NCI-H2196 treated with DMSO at 0.1 percent for 48 hours (cell line): ENCODE data around the gene MUC6.

Experiments
- DNase-seq: peaks from one replicate; lab custom pipeline; 2025; ENCODE audit not compliant: unreplicated experiment; lab: John Stamatoyannopoulos, UW

Gene MUC6

GRCh38 chr11:1036303-1036923 is at the start of gene MUC6:
Gene MUC6 (minus strand): TSS chr11:1036718. CDS start chr11:1036655, 63 bp downstream.
- DNase-seq, result no peak

DNA sequence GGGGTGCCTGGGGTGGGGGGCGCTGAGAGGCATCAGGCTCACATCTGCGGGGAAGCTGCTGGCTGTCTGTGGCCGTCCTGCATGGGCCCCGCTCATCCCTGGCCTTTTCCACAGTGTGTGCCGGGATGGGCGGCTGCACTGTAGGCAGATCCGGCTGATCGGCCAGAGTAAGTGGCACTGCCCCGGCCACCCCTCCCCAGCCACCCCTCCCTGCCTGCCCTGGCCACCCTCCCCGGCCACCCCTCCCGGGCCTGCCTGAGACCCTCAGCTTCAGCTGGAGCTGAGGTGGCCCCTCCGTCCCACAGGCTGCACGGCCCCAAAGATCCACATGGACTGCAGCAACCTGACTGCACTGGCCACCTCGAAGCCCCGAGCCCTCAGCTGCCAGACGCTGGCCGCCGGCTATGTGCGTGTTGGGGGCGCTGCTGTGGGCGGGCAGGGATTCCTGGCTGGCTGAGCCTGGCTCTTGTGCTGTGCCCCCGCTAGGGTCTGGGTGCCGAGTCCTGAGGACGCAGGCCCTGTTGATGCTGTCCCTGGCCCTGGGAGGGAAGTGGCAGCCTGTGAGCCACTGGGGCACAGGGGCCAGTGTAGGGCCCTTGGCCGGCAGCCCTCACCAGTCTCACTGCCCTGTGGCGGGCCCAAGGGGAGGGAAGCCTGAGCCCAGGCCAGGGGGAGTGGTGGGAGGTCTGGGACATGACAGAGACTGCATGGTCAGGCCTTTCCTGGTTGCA is 49.1 kb upstream of the MUC6 start:
- no peak for DNase-seq

GRCh38 chr11:1084561-1085439 is 48.3 kb upstream of the MUC6 start:
- DNase-seq, result no peak

DNA sequence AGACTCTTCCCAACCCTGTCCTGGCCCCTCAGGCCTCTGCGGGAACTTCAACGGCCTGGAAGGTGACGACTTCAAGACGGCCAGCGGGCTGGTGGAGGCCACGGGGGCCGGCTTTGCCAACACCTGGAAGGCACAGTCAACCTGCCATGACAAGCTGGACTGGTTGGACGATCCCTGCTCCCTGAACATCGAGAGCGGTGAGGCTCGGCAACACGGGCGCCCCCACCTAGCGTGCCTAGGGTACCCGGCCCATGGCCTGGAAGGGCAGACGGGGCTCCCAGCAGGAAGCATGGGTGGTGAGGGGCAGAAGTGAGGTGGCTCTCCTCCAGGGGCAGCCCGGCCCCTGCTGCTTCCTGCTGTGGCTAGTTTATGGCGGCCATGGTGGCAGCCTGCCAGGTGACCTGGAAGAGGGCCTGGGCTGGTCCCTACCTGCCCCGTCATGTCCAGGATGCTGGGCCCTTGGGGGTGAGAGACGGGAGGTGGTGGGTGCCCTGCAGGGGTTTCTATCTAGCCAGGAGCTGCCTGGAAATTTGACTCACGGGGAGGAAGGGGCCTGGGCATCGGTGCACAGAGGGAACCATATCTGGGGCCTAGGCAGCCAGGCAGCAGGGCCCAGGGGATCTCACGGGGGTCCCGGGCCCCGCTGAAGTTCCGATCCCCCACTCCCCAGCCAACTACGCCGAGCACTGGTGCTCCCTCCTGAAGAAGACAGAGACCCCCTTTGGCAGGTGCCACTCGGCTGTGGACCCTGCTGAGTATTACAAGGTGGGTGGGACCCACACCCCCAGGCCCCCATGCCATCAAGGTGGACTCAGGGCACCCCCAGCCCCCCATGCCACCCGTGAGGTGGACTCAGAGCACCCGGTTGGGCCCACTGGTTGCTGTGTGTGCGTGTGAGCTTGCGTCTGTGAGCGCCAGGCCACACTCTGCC is 47.4 kb upstream of the MUC6 start:
- no peak for DNase-seq

GRCh38 chr11:1082728-1083620 is 46.5 kb upstream of the MUC6 start:
- DNase-seq, result no peak

GRCh38 chr11:1082346-1082727 is 45.8 kb upstream of the MUC6 start:
- no peak for DNase-seq

DNA sequence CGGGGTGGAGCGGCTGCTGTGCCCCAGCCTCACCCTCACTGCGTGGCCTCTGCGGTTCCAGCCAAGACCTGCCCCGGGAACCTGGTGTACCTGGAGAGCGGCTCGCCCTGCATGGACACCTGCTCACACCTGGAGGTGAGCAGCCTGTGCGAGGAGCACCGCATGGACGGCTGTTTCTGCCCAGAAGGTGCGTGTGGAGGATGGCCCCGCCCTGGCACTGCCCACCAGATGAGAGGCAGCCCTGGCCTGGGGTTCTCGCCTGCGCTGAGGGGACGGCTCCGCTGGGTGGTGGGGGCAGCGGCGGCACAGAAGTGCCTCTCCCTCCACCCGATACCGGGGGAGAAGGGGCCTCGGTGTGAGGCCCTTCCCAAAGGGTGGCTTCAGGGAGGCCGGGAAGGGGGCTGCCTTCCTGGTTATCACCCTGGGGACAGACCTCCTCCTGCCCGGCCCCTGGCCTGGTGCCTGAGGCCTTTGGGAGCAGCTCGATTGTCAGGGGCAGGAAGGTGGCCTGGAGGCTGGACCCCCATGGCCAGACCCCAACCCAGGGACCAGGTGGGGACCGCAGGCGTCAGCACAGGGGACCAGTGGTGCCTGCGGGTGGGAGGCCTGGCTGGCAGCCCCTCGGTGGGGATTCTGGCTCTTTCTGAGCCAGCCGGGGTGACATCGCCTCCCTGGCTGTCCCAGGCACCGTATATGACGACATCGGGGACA is 45.2 kb upstream of the MUC6 start:
- DNase-seq, result no peak

DNA sequence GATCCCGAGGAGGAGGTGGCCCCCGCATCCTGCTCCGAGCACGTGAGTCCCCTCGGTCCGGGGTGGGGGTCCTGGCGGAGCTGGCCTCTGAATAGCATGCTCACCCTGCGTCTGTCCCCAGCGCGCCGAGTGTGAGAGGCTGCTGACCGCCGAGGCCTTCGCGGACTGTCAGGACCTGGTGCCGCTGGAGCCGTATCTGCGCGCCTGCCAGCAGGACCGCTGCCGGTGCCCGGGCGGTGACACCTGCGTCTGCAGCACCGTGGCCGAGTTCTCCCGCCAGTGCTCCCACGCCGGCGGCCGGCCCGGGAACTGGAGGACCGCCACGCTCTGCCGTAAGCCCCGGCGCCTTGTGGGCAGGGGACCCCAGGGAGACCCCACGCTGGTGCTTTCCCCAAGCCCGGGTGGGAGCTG is 41.7 kb upstream of the MUC6 start:
- no peak for DNase-seq

DNA sequence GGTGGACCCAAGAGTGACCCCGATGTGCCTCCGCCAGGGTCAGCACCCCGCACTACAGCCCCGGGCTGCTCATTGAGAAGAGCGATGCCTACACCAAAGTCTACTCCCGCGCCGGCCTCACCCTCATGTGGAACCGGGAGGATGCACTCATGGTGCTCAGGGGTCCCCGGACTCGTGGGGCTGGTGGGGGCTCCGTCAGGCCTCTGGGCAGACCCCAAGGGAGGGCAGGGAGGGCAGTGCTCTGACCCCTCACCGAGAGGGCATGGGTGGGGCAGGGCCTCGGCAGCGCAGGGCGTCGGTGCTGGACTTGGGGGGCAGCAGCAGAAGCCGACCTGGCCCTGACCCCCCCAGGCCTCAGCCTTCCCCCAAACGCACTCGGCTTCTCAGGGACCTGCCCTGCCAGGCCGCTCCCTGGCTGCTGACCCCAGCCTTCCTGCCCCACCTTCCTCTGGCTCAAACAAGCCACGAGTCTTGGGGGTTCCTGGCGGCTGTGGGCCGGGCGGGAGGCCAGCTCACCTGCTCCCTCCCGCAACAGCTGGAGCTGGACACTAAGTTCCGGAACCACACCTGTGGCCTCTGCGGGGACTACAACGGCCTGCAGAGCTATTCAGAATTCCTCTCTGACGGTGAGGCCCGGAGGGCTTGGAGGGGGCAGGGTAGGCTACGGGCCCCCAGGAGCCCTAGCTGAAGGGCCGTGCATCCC is 41.0 kb upstream of the MUC6 start:
- no peak for DNase-seq

DNA sequence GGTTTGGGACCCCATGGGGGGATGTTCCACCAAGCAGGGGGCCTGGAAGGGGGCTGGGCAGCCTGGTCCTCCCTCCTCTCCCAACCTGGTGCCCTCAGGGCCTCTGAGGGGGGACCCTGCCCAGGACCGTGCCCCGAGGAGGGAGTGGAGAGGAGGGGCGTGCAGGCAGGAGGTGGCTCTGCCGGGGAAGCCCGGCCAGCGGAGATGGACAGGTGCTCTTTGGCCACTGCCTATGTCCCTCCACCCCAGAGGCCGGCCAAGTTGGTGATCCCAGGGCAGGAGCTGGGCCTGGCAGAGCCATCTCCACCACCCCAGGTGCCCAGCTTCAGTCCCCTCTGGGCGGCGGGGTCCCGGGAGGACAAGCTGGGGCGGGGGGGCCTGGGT is 40.5 kb upstream of the MUC6 start:
- DNase-seq, result no peak

- no peak for DNase-seq
Measured at GRCh38 chr11:1076061-1076665, 39.6 kb upstream of the MUC6 start.

- DNase-seq, result no peak
Measured at GRCh38 chr11:1075341-1075911, 38.9 kb upstream of the MUC6 start.

- no peak for DNase-seq
Measured at GRCh38 chr11:1074244-1075221, 38.0 kb upstream of the MUC6 start, which contains the start of gene MUC2. Gene MUC2 (plus strand): TSS chr11:1074874.

DNA sequence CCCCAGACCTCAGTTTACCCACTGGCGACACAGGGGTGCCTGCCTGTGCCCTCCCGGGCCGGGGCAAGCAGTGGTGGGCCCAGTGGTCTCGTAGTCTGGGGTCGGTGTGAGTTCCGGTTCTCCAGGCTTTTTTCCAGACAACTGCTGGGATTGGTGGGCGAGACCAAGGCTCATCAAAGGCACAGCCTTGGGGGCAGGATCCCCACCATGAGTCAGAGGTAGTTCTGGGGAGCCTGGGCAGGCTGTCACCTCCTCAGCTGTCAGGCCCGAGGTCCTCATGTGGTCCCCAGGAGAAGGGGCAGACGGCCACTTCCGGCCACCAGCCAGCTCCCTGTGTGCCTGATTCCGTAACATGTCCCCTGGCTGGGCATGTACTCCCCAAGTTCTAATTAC is 37.3 kb upstream of the MUC6 start:
- DNase-seq, result no peak

DNA sequence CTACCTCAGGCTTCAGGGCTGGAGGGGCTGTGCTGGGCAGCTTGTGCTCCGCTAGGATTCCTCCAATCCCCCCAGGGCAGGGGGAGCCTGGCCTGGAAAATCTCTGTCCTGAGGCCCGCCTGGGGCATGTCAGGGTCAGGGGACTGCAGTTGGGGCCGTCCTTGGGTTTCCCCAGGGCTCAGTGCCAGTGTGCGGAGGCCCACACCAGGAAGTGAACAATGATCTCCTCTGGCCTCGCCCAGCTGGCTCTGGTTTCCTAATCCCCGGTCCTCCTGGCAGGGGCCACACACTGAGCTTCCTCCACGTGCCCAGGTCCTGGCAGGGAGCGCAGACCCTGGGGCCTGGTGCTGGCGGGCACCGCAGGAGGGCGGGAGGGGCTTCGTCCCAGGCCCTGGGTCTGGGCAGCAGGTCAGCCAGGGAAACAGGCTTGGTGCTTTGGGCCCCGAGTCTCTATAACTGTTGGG is 36.8 kb upstream of the MUC6 start:
- peak; percentile 52 for DNase-seq

DNA sequence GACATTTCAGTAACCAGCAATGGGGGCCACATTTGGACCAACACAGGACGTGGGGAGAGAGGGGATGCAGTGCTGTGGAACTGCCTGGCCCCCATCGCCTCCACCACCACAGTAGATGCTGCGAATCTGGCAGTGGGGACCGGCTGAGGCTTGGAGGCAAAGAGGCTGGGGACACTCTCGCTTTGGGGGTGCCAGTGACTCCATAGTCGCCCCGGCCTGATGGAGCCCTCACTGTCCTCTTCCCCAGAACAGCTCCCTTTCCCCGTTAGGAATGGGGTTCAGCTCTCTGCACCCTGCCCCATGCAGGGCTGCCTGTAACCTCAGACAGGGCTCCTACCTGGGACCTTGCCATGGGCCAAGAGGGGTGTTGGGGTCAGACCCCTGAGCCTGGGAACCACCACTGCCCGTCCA is 36.3 kb upstream of the MUC6 start:
- DNase-seq, result no peak
